Stimulated activated CD4-positive, alpha-beta T cell treated with anti-CD3 and anti-CD28 coated beads, Interleukin-1b, Interleukin-23, amount 100 ng/mL, for 4 hours (primary cell): ENCODE measurements around the gene EGR4.
"Not testable (repeated sequence)": the region's sequence is repeated elsewhere in the genome, so short reads cannot be mapped to it uniquely, and the experiment has no call there.

Source experiments
- DNase-seq, 2 donors: peaks; one replicate each; pipeline ENCODE4 v3.0.0-alpha.2; 2020; ENCODE audit warnings: low read depth in 2 of 2

The EGR4 gene

DNA sequence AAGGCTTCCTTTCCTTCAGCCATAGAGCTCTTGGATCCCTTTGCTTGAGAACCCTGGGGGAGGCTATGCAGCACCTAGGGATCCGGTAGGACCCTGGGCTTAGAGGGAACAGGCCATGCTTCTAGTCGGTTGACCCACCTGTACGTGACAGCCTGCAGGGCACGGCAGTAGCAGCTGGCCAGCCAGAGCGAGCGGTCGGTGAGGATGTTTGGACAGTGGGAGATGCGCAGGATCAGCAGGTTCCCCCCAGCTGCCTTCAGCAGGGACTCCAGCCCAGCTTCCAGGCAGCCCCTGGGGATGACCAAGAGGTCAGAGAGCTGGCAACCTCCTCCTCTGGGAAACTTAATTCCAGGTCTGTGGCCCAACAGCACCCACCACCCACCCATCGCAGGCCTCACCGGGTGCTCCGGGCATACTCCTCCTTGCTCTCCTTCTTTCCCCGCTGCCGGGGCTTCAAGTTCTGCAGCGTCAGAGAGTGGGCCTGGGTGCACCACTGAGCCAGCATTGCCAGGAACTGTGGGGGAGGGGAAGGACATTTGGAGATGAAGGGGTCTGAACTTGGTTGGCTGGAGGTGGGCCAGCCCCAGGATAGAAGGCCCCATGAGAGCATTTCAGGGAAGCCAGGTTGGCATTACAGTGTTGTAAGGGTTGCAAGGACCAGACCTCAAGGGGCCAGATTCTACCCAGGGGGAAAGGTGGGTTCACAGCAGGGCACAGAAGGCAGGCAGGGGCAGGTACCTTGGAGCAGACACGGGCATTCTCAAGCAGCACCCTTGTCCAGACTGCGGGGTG, 29.6 kb downstream of the EGR4 start:
- DNase-seq = no peak

GRCh38 chr2:73262691-73263429, 30.5 kb downstream of the EGR4 start:
- not testable (repeated sequence) for DNase-seq

GRCh38 chr2:73262108-73262651, 31.2 kb downstream of the EGR4 start:
- DNase-seq = no peak

GRCh38 chr2:73260338-73260984, 32.9 kb downstream of the EGR4 start:
- DNase-seq = no peak

DNA sequence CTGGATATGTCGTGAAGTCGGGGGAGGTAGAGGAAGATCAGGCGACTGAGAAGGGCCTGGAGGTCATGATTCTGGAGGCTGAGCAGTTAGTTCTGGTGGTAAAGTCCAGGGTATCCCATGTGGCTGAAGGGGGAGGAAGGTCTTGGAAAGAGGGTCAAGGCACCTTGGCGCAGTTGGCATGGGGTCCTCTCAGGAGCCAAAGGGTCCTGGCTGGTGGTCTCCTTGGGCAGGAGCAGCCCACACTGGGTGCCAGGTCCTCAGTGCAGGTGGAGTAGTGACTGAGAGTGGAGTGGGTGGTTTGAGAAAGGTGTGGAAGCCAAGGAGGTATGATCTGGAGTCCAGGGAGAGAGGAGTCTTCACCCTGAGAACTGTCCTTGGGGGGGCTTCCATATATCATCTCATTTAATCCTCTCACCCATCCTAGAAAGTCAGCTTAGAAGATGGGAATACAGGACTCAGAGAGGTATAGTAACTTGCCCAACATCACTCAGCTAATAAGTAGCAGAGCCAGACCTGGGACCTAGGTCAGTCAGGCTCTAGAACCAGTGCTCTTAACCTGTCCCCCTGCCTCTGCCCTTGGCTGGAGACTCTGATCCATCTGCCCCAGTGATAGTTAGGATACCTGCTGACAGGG, 33.5 kb downstream of the EGR4 start:
- DNase-seq = no peak

DNA sequence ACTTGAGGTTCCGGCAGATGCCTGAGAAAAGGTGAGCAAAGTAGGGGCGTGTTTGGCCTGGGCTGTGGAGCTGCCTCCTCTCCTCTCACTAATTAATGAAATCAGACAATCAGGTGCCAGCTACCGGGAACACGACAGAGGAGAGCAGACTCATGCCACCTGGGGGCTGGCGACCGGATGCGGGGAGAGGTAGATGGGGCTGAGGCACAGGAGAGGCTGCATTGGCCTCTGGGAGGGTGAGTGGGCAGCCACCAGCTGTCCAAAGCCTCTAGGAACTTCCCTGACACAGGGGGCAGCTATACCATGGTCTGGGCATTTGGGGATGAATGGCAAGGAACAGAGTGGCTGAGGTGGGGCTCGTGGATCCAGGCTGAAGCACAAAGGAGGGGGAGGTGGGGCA, 34.1 kb downstream of the EGR4 start:
- no peak for DNase-seq

GRCh38 chr2:73258913-73259215, 34.5 kb downstream of the EGR4 start:
- DNase-seq = no peak

DNA sequence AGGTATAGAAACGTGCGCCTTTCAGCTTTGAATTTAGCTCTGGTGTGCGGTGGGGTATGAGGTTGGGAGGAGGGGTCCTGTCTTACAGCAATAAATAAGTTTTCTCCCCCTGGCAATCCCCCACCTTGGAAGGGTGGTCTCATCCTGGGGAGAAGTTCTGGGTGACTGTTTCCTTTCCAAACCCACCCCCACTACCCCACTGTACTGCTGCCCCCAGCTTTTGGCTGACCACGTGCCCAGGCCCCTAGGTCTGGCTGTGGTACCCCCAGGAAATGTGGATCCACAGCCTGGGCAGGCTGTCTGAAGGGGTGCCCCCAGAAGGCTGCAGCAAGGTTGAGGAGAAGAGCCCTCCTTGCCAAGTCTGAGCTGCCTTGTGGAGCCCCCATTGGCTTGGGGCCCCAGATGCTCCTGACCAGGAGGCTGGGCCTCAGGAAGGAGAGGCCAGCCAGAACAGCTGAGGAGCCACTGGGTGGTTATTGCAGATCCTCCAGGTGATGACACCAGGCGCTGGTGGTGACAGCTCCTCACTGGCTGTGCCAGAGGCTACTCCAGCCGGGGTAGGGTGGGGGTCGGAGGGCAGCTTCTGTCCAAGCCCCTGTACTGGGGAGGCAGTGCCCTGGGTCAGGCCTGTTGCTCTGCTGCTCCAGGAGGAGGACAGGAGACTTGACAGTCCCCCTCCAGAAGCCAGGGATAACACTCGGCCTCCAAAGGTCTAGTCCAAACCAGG, 35.0 kb downstream of the EGR4 start:
- DNase-seq = no peak

GRCh38 chr2:73257425-73258125, 35.8 kb downstream of the EGR4 start:
- no peak for DNase-seq

DNA sequence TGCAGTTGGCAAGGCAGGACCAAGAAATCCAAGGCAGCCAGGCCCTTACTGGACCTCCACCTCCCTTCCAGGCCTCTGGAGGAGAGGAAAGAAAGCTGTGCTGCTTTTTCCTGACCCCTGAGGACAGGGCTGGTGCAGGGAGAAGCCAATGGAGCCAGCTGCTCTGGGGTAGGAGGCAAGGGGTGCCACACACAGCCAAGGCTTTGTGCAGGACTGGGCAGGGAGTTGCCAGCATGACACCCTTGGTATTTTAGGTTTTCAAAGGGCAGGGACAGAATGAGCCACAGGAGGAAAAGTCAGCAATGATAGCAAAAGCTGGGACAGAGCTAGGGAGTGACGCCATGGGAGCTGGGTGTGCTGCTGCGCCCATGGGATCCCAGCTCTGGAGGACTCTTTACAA, 36.3 kb downstream of the EGR4 start:
- no peak for DNase-seq

DNA sequence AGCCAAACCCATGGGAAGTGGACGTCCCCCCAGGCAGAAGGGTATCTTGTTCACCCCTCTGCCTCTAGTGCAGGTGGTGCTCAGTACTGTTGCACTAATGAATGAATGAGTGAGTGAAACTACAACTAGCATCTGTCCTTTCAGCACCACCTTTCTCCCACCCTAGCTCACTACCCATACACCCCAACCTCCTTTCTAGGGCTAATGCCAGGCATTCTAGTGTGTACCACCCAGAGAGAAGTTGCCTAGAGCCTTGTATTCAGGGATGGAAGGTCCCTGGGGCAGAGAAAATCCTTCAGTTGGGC, 36.8 kb downstream of the EGR4 start:
- no peak for DNase-seq

GRCh38 chr2:73255907-73256617, 37.3 kb downstream of the EGR4 start:
- no peak for DNase-seq

DNA sequence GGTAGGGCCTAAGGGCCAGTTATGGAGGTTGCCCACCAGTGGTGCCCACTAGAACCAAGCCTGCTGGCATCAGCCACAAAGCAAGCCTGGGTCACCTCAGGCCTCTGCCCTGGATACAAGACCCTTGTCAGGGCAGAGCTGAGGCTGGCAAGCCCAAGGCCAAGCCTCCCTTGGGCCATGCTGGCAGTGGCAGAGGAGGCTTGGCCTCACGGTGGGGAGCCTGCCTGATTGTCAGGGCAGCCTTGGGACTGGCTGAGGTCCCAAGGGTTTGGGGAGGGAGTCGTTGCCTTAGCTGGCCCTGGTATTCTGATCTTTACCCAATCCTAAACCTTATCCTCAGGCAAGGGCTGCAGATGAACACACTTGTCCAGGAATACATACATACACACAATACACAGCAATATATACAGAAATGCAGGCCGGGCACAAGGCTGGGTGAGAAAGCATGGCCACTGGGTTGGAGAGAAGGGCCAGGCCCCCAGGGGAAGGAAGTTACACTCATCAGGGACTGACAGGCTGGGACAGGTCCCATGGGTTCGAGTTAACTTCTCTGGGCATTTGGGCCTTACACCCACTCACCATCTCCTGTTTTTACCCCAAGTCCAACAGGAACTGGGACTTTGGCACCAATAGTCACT, 38.2 kb downstream of the EGR4 start:
- no peak for DNase-seq

DNA sequence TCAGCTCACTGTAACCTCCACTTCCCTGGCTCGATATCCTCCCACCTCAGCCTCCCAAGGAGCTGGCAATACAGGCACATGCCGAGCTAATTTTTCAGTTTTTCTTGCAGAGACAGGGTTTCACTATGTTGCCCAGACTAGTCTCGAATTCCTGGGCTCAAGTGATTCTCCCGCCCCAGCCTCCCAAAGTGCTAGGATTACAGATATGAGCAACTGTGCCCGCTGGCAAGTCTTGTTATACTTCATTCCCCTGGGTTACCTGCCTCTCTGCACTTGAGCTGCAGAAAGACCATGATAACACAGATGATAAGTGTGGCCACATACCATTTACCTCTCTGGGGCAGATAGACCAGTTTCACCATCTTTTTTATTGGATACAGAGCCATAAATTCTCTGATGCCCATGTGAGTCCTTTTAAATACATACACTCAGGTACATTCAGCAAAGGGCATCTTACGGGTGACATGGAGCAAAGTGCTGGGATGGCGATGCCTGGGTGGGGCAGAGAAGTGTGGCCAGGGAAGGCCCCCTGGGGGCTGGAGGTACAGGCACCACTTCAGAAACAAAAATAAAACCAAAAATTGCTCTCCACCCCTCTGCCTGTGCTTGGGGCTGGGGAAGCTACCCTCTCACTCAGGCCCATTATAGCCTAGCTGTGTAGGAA, 38.9 kb downstream of the EGR4 start:
- no peak for DNase-seq

- DNase-seq = no peak
Measured at GRCh38 chr2:73253901-73254300, 39.4 kb downstream of the EGR4 start.

DNA sequence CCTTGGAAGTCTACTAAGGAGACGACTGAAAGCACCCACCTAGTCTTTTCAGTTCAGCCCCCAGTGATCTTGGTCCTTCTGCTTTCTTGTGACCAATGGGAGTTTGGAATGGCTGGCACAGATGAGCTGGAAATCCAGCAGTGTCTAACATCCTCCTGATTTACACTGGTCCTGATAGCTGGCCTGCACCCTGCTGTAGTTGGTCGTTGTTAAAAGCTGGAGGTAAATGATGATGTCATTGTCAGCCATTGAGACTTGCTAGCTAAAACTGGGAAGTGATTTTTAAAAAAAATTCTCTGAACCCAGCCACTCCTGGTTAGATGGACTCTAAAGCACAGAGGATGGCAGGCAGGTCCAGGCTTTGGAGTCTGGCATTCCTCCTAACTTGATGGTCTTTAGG, 39.9 kb downstream of the EGR4 start:
- no peak for DNase-seq

GRCh38 chr2:73252238-73253027, 40.9 kb downstream of the EGR4 start:
- no peak for DNase-seq
